ENCODE results near the gene CD109.
A peak's percentile ranks its signal among the peaks of the same experiment; 100 is the strongest.

The CD109 gene

GRCh38 chr6:73690056-73690455, 5.9 kb upstream of the CD109 start:
- no peak for TF ChIP-seq ZFP30 (CRISPR knock-in tag; IDR thresholded peaks at IDR 0.05)
- no peak for ATAC-seq

GRCh38 chr6:73691512-73691911, 4.5 kb upstream of the CD109 start:
- TF ChIP-seq ZC3H10 (CRISPR knock-in tag; IDR thresholded peaks at IDR 0.05), result no peak
- no peak for TF ChIP-seq ZFP30 (CRISPR knock-in tag; IDR thresholded peaks at IDR 0.05)
- TF ChIP-seq TOX (CRISPR knock-in tag; IDR thresholded peaks at IDR 0.05; ENCODE audit: borderline replicate concordance), result no peak
- TF ChIP-seq POU6F1 (CRISPR knock-in tag; IDR thresholded peaks at IDR 0.05; ENCODE audit: borderline replicate concordance, low read depth), result no peak
- no peak for ATAC-seq

GRCh38 chr6:73694711-73695411, 1.1 kb upstream of the CD109 start:
- TF ChIP-seq GLIS3 (CRISPR knock-in tag; IDR thresholded peaks at IDR 0.05) (no peak), TCF4 (CRISPR knock-in tag; IDR thresholded peaks at IDR 0.05; ENCODE audit: borderline replicate concordance) (no peak), TSHZ2 (CRISPR knock-in tag; IDR thresholded peaks at IDR 0.05) (no peak), POU6F1 (CRISPR knock-in tag; IDR thresholded peaks at IDR 0.05; ENCODE audit: borderline replicate concordance, low read depth) (no peak), OSR1 (CRISPR knock-in tag; IDR thresholded peaks at IDR 0.05) (no peak), PATZ1 (CRISPR knock-in tag; IDR thresholded peaks at IDR 0.05; ENCODE audit: borderline replicate concordance) (no peak), CREB5 (CRISPR knock-in tag; IDR thresholded peaks at IDR 0.05; ENCODE audit: low read depth) (no peak), ZNF70 (CRISPR knock-in tag; IDR thresholded peaks at IDR 0.05) (no peak), BACH2 (CRISPR knock-in tag; IDR thresholded peaks at IDR 0.05; ENCODE audit: borderline replicate concordance) (no peak), SNAI2 (CRISPR knock-in tag; IDR thresholded peaks at IDR 0.05) (no peak), RARB (CRISPR knock-in tag; IDR thresholded peaks at IDR 0.05) (no peak)
- ATAC-seq, result peak; percentile 76

GRCh38 chr6:73696966-73697655, 1.1 kb downstream of the CD109 start:
- no peak for ATAC-seq
- TF ChIP-seq CSDC2 (CRISPR knock-in tag; IDR thresholded peaks at IDR 0.05) (no peak), BACH2 (CRISPR knock-in tag; IDR thresholded peaks at IDR 0.05; ENCODE audit: borderline replicate concordance) (no peak), RARB (CRISPR knock-in tag; IDR thresholded peaks at IDR 0.05) (no peak), SNAI2 (CRISPR knock-in tag; IDR thresholded peaks at IDR 0.05) (no peak), ZNF565 (CRISPR knock-in tag; conservative IDR thresholded peaks at IDR 0.05; ENCODE audit: low read depth) (no peak), TCF4 (CRISPR knock-in tag; IDR thresholded peaks at IDR 0.05; ENCODE audit: borderline replicate concordance) (no peak), TSHZ2 (CRISPR knock-in tag; IDR thresholded peaks at IDR 0.05) (no peak), ZFP3 (CRISPR knock-in tag; IDR thresholded peaks at IDR 0.05) (no peak), CSRNP3 (CRISPR knock-in tag; IDR thresholded peaks at IDR 0.05) (no peak)

Data from SK-N-SH treated with all-trans-retinoic acid at 6 μM for 48 hours (cell line).